ENCODE measurements around the gene KRT8. TPM values are rescaled to one million over a fixed set of nuclear protein-coding genes. Genes with fewer than 3 reads are reported as not detected.

The KRT8 gene
- total and polyA plus RNA-seq, 10 of the 15 experiments (the other 5 are each of a cell fraction or from before 2014, with no cell fraction given) = 0.11 to 5.6 (median 0.37) TPM; not detected in 1

DNA sequence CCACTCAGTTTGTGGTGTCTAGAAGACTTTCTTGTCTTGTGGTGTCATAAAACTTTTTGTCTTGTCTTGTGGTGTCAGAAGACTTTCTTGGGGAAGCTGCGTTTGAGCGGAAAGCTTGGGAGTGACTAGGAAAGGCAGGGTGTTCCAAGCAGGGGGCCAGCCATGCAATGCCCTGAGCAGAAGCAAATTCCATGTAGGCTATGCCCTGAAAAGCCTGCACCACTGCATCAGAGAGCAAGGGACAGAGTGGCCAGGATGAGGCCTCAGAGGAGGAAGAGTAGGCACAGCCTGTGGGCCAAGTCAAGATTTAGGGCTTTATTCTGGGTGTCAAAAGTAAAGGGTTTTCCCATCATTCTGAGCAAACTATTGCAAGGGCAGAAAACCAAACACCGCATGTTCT lies 14.5 kb downstream of the KRT8 start (continued):
- TF ChIP-seq FOXM1 (IDR thresholded peaks at IDR 0.05; ENCODE audit: low read depth, low read length) = no peak
- no peak for TF ChIP-seq TARDBP (IDR thresholded peaks at IDR 0.05; ENCODE audit: borderline replicate concordance)
- no peak for TF ChIP-seq POLR2AphosphoS2 (IDR thresholded peaks at IDR 0.05; ENCODE audit: low read depth, low read length)
- no peak for TF ChIP-seq JUND (IDR thresholded peaks at IDR 0.05; ENCODE audit: low read depth, low read length)
- TF ChIP-seq RAD51 (IDR thresholded peaks at IDR 0.05) = no peak
- no peak for TF ChIP-seq EGR1 (IDR thresholded peaks at IDR 0.05; ENCODE audit: borderline replicate concordance in 1 of 2, low read depth in 2 of 2, low read length in 2 of 2)
- no peak for TF ChIP-seq ZBTB4 (CRISPR knock-in tag; IDR thresholded peaks at IDR 0.05)
- no peak for TF ChIP-seq CHD2 (IDR thresholded peaks at IDR 0.05; ENCODE audit: borderline replicate concordance, low read depth, low read length)
- TF ChIP-seq ATF7 (IDR thresholded peaks at IDR 0.05; ENCODE audit: low read depth) = no peak
- TF ChIP-seq ETV6 (conservative IDR thresholded peaks at IDR 0.05 in 1 of 2, IDR thresholded peaks at IDR 0.05 in 1 of 2; ENCODE audit: borderline replicate concordance in 1 of 2, low read depth in 1 of 2) = no peak
- TF ChIP-seq, protein P1, sequence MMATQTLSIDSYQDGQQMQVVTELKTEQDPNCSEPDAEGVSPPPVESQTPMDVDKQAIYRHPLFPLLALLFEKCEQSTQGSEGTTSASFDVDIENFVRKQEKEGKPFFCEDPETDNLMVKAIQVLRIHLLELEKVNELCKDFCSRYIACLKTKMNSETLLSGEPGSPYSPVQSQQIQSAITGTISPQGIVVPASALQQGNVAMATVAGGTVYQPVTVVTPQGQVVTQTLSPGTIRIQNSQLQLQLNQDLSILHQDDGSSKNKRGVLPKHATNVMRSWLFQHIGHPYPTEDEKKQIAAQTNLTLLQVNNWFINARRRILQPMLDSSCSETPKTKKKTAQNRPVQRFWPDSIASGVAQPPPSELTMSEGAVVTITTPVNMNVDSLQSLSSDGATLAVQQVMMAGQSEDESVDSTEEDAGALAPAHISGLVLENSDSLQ (IDR thresholded peaks at IDR 0.05) = no peak

All from GM12878 (cell line).